A673 (cell line): ENCODE results near the gene SAP130. TPM values are rescaled to one million over a fixed set of nuclear protein-coding genes. Genes with fewer than 3 reads are reported as not detected.

Experiments
- BruUV-seq: library from RNA; stranded (reverse); fragments of 400-500 nt; replicated peaks from 2 replicates; lab custom pipeline; 2021; lab: Mats Ljungman, UMichigan
- CTCF ChIA-PET: fragments of 300-600 bp; sonication (Branson Sonifier 250); formaldehyde crosslinking; loops from one replicate; lab custom pipeline; 2022; ENCODE audit warnings: antibody characterized with exemption; lab: Charles Lee
- POLR2A ChIA-PET: fragments of 300-600 bp; sonication (Branson Sonifier 250); formaldehyde crosslinking; loops from one replicate; lab custom pipeline; 2022; ENCODE audit warnings: antibody characterized with exemption; ENCODE audit not compliant: low non-redundant PET; lab: Charles Lee
- DNase-seq: peaks from one replicate; pipeline ENCODE4 v3.0.0-alpha.2; 2015; ENCODE audit warnings: low spot score
- H3K27ac ChIP-seq: fragments of 200-600 bp; sonication (generic); 2 replicates; pipeline ENCODE4 v1.5.1; 2016; ENCODE audit warnings: mixed run types, low read depth, mild to moderate bottlenecking, mixed read lengths, antibody characterized with exemption, low read length; ENCODE audit not compliant: poor library complexity, severe bottlenecking
- H3K27me3 ChIP-seq: fragments of 200-600 bp; sonication (generic); replicated peaks from 2 replicates; pipeline ENCODE4 v1.6.1; 2017; ENCODE audit warnings: mixed run types, low read depth, mild to moderate bottlenecking, mixed read lengths, antibody characterized with exemption, low read length; ENCODE audit not compliant: insufficient read depth, poor library complexity
- H3K36me3 ChIP-seq: fragments of 200-600 bp; sonication (generic); 2 replicates; pipeline ENCODE4 v1.6.1; 2016; ENCODE audit warnings: mixed run types, mild to moderate bottlenecking, mixed read lengths, antibody characterized with exemption, low read length; ENCODE audit not compliant: insufficient read depth, poor library complexity, severe bottlenecking
- H3K4me1 ChIP-seq: fragments of 200-600 bp; sonication (generic); 2 replicates; pipeline ENCODE4 v1.6.1; 2017; ENCODE audit warnings: mixed run types, mild to moderate bottlenecking, mixed read lengths, antibody characterized with exemption, low read length; ENCODE audit not compliant: insufficient read depth, poor library complexity, severe bottlenecking
- H3K4me3 ChIP-seq: fragments of 200-600 bp; sonication (generic); 2 replicates; pipeline ENCODE4 v1.5.1; 2016; ENCODE audit warnings: low read depth, mixed run types, mild to moderate bottlenecking, mixed read lengths, low read length; ENCODE audit not compliant: poor library complexity, severe bottlenecking
- H3K9me3 ChIP-seq: fragments of 200-600 bp; sonication (generic); 2 replicates; pipeline ENCODE4 v1.6.1; 2016; ENCODE audit warnings: mixed run types, low read depth, mild to moderate bottlenecking, mixed read lengths, antibody characterized with exemption, low read length; ENCODE audit not compliant: poor library complexity, severe bottlenecking
- EZH2 ChIP-seq: fragments of 200-600 bp; sonication (generic); IDR thresholded peaks from 2 replicates; pipeline ENCODE4 v1.6.1; 2017; ENCODE audit warnings: borderline replicate concordance, low read depth, mild to moderate bottlenecking, mixed read lengths, antibody characterized with exemption, low read length; ENCODE audit not compliant: poor library complexity, severe bottlenecking
- intact Hi-C: fragments of 100-400 bp; cut with micrococcal nuclease; formaldehyde crosslinking; loops from one replicate; pipeline ENCODE4 v1.10.0; 2022; ENCODE audit not compliant: unreplicated experiment
- total RNA-seq: library from RNA; stranded (reverse); gene quantifications from 2 replicates; pipeline ENCODE4 v1.2.3, GENCODE V29; 2021
- TF ChIP-seq, protein P1 (sequence below): fragments of 300-800, 200-600 bp; sonication (generic); conservative IDR thresholded peaks from 2 replicates; pipeline ENCODE4 v1.5.1; 2017; ENCODE audit warnings: low read depth, mild to moderate bottlenecking, antibody characterized with exemption, low read length, moderate library complexity, mixed read lengths

Gene SAP130
- total RNA-seq, 1 experiment from 2014 or later: 40.4 TPM

DNA sequence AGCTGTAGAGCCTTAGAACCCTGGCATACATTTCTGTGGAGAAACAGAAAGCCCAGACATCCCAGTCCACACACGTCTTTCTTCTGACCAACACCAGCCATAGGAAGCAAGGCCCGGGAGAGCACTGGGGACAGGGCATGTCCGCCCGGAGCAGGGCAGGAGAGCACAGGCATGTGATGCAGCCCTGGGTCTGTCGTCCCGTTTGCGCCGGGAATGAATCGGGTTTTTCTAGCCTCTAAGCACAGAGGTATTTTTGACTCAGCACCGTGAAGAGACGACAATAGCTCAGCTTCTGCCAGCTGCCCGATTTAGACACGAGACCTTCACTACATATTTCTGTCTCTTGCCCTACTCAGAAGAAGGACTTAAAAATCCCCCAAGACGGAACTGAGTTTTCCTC lies 134.8 kb downstream of the SAP130 start:
- Histone ChIP-seq H3K4me3 (no peak overlapping the region), H3K36me3 (no peaks in the 10 kb centered on the region), H3K4me1 (no peaks in the 10 kb centered on the region), H3K9me3 (no peaks in the 10 kb centered on the region), H3K27ac (no peak overlapping the region), H3K27me3 (no peaks in the 10 kb centered on the region)
- ChIA-PET CTCF (no interaction called here), POLR2A (no interaction called here)
- no TSS peak for BruUV-seq
- intact Hi-C loops: no loop called here
- TF ChIP-seq EZH2: no peak
- TF ChIP-seq, protein P1, sequence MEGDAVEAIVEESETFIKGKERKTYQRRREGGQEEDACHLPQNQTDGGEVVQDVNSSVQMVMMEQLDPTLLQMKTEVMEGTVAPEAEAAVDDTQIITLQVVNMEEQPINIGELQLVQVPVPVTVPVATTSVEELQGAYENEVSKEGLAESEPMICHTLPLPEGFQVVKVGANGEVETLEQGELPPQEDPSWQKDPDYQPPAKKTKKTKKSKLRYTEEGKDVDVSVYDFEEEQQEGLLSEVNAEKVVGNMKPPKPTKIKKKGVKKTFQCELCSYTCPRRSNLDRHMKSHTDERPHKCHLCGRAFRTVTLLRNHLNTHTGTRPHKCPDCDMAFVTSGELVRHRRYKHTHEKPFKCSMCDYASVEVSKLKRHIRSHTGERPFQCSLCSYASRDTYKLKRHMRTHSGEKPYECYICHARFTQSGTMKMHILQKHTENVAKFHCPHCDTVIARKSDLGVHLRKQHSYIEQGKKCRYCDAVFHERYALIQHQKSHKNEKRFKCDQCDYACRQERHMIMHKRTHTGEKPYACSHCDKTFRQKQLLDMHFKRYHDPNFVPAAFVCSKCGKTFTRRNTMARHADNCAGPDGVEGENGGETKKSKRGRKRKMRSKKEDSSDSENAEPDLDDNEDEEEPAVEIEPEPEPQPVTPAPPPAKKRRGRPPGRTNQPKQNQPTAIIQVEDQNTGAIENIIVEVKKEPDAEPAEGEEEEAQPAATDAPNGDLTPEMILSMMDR: no peak
- no peak for DNase-seq

DNA sequence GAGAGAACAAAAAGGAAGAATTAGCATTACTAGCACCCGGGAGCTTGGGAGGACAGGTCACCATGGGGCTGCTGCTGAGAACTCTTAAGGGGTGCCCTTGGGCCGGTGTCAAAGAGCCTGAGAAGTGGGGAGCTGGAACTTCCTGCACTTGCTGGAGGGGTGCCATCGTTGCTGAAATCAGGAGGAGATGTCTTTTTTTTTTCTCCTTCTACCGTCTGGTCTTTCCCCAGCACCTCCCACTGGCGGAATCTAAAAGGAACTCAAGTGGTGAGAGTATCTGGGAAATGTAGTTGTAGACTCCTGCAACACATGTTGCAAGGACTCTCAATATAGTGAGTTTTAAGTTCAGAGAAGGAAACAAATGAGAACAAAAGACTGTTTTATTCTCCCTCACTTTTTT lies 136.0 kb downstream of the SAP130 start:
- CTCF ChIA-PET: interaction anchor here (0.5 kb wide), 1 partner anchor 53 kb away, joined by 4 read pairs; no protein-coding TSS in a partner anchor
- H3K4me3 ChIP-seq: no peak overlapping the region

More for the DNA sequence above, 136.0 kb downstream of the SAP130 start:
- peaks cover 8% of the 10 kb centered on the region for H3K4me1 ChIP-seq
- no peaks in the 10 kb centered on the region for H3K36me3 ChIP-seq
- intact Hi-C loops: no loop called here
- H3K27me3 ChIP-seq: no peaks in the 10 kb centered on the region
- no peak overlapping the region for H3K27ac ChIP-seq
- peak; percentile 14 for DNase-seq
- no peaks in the 10 kb centered on the region for H3K9me3 ChIP-seq
- no peak for TF ChIP-seq EZH2
- TF ChIP-seq, protein P1: no peak
- no TSS peak for BruUV-seq
- POLR2A ChIA-PET: no interaction called here

Other genes starting within 250 kb of the SAP130 start
- 83.8 and 87.1 TPM in 2 replicates for gene WDR33, start 216.9 kb downstream of the SAP130 start, total RNA-seq
- gene POLR2D, start 169.9 kb downstream of the SAP130 start, total RNA-seq: 88.4 and 90.0 TPM in 2 replicates
- gene AMMECR1L, start 142.1 kb downstream of the SAP130 start, total RNA-seq: 24.1 and 26.0 TPM in 2 replicates
- 63.2 and 74.1 TPM in 2 replicates for gene UGGT1, start 63.1 kb upstream of the SAP130 start, total RNA-seq